ENCODE results near the gene ALDH1B1. TPM values are rescaled to one million over a fixed set of nuclear protein-coding genes. Genes with fewer than 3 reads are reported as not detected.
A peak's percentile ranks its signal among the peaks of the same experiment; 100 is the strongest.

Gene ALDH1B1
- 16.5 and 18.4 TPM in 2 replicates for polyA plus RNA-seq (2012; rRNA removed)
- polyA plus RNA-seq (2012; cell fraction: cytosol; rRNA removed), result 13.5 and 17.5 TPM in 2 replicates
- polyA plus RNA-seq (2012; cell fraction: nucleus; rRNA removed), result 5.5 and 8.1 TPM in 2 replicates

DNA sequence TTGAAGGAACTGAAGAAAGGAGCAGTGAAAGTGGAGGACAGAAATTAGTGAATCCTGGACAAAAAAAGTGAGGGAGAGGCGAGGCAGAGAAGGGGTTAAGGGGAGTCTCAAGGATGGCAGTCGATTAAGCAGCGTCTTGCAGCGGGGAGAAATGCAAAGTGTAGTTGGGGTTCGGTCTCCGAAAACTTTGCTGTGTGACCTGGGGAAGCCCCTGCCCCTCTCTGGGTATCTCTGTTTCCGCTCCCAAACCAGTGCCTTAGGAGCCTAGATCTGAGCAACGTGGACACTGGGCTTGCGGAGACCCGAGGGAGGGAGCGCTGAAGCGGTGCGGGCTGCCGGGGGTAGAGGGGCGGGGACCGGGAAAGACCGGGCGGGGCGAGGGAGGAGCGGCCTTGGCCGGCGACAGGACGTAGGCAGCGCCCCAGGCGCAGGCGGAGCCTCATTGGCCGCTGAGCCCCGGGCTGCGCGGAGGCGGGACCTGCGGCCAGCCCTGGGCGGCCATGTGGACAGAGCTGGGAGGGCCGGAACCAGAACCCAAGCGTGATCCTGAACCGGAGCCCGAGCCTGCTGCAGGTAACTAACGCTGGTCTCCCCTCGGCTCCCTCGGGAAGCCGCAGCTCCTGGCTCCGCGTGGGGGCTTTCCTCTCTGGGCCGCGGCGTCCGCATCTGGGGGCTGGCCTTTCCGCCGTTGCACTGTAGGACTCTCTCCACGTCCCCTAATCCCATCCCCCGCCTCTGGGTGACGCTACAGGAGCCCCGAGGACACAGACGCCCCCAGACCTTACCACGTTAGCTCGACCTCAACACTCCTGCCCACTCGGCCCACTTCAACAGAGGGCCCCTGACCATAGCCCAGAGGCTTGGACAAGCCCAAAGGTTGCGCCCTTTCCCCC lies at the start of gene ALDH1B1:
Gene ALDH1B1 (plus strand): TSS at position 468 of the 893 bp plus-strand sequence. CDS start 3,047 bp downstream, outside the sequence.
- H3K9ac ChIP-seq, result peak within 1 kb of the TSS; percentile 83
- WGBS (ENCODE audit: low lambda C conversion rate), result 7% methylated on average over 15 of the region's 58 CpGs
- no peaks in the 10 kb centered on the region for H3F3A ChIP-seq (replicated peaks; ENCODE audit: insufficient read depth)
- peaks cover 0 to 19% of the 10 kb centered on the region in 2 experiments for H3K36me3 ChIP-seq (replicated peaks in 1 of 2; ENCODE audit: control insufficient read depth in 1 of 2, insufficient read depth in 2 of 2, low read length in 1 of 2)
- peak within 1 kb of the TSS in 1 of 2 experiments; percentile 58; a peak in 3 of 4 replicates for H3K27ac ChIP-seq (ENCODE audit: low read depth in 2 of 2, low read length in 1 of 2)
- peak; percentile 96 for DNase-seq
- H3K27me3 ChIP-seq (ENCODE audit: insufficient read depth), result no peaks in the 10 kb centered on the region
- peak within 1 kb of the TSS; percentile 90 to 92 for H3K4me3 ChIP-seq (ENCODE audit: low read depth in 2 of 2, low read length in 1 of 2)
- ChIA-PET CTCF (interaction anchor here (0.7 to 3.3 kb wide), 14 partner anchors 9 to 479 kb away, joined by 3 to 11 read pairs (median 4); no protein-coding TSS in a partner anchor), POLR2A (interaction anchor here (1.2 to 1.5 kb wide), 2 partner anchors 12 to 31 kb away, joined by 5 to 6 read pairs; no protein-coding TSS in a partner anchor)
- H3K9me2 ChIP-seq, result no peaks in the 10 kb centered on the region
- H3K4me2 ChIP-seq, result peak within 1 kb of the TSS; percentile 97
- peaks cover 0 to 10% of the 10 kb centered on the region in 2 experiments; a peak in 3 of 4 replicates for H3K4me1 ChIP-seq (ENCODE audit: control insufficient read depth in 1 of 2, insufficient read depth in 2 of 2, low read depth in 1 of 2, low read length in 1 of 2)
- no peaks in the 10 kb centered on the region for H3K9me3 ChIP-seq
- H2AFZ ChIP-seq (ENCODE audit: low read depth), result peak within 1 kb of the TSS; percentile 95
- peaks cover 20% of the 10 kb centered on the region; the same call in 1 of the 2 replicates for H3K79me2 ChIP-seq (ENCODE audit: insufficient read depth)
- no peaks in the 10 kb centered on the region for H4K20me1 ChIP-seq (ENCODE audit: insufficient read depth)
- TF ChIP-seq FOXM1 (IDR thresholded peaks at IDR 0.05; ENCODE audit: low read depth) (no peak), MEF2A (IDR thresholded peaks at IDR 0.05; ENCODE audit: borderline replicate concordance, low read depth) (no peak), EZH2phosphoT487 (IDR thresholded peaks at IDR 0.05; ENCODE audit: borderline replicate concordance, low read depth) (no peak), JUND (IDR thresholded peaks at IDR 0.05) (no peak), SIN3A (IDR thresholded peaks at IDR 0.05; ENCODE audit: borderline replicate concordance, low read depth, low read length) (peak; percentile 32; the same call in 1 of the 2 replicates), SMC3 (IDR thresholded peaks at IDR 0.05; ENCODE audit: low read depth, low read length) (no peak), TCF12 (IDR thresholded peaks at IDR 0.05) (no peak), MXI1 (IDR thresholded peaks at IDR 0.05; ENCODE audit: low read depth, low read length) (peak; percentile 96), RCOR1 (IDR thresholded peaks at IDR 0.05; ENCODE audit: low read length) (no peak), RFX5 (IDR thresholded peaks at IDR 0.05; ENCODE audit: low read length) (peak; percentile 52; the same call in 1 of the 2 replicates), FOXJ3 (CRISPR knock-in tag; IDR thresholded peaks at IDR 0.05) (no peak), ELF1 (IDR thresholded peaks at IDR 0.05) (no peak), TEAD4 (IDR thresholded peaks at IDR 0.05; ENCODE audit: borderline replicate concordance, insufficient read depth) (no peak), FOSL2 (IDR thresholded peaks at IDR 0.05; ENCODE audit: borderline replicate concordance, low read depth) (no peak), GATA2 (CRISPR knock-in tag; IDR thresholded peaks at IDR 0.05) (no peak), POLR2AphosphoS5 (IDR thresholded peaks at IDR 0.05; ENCODE audit: low read depth, low read length) (peak; percentile 64; the same call in 1 of the 2 replicates), EP300 (IDR thresholded peaks at IDR 0.05; ENCODE audit: borderline replicate concordance in 1 of 2, low read depth in 1 of 2, low read length in 1 of 2) (no peak), NFIC (IDR thresholded peaks at IDR 0.05; ENCODE audit: borderline replicate concordance) (no peak), NRF1 (IDR thresholded peaks at IDR 0.05; ENCODE audit: low read depth, low read length) (peak; percentile 46; the same call in 1 of the 2 replicates), CHD2 (IDR thresholded peaks at IDR 0.05; ENCODE audit: low read length, partially characterized antibody) (peak; percentile 14)
- TF ChIP-seq, protein P1, sequence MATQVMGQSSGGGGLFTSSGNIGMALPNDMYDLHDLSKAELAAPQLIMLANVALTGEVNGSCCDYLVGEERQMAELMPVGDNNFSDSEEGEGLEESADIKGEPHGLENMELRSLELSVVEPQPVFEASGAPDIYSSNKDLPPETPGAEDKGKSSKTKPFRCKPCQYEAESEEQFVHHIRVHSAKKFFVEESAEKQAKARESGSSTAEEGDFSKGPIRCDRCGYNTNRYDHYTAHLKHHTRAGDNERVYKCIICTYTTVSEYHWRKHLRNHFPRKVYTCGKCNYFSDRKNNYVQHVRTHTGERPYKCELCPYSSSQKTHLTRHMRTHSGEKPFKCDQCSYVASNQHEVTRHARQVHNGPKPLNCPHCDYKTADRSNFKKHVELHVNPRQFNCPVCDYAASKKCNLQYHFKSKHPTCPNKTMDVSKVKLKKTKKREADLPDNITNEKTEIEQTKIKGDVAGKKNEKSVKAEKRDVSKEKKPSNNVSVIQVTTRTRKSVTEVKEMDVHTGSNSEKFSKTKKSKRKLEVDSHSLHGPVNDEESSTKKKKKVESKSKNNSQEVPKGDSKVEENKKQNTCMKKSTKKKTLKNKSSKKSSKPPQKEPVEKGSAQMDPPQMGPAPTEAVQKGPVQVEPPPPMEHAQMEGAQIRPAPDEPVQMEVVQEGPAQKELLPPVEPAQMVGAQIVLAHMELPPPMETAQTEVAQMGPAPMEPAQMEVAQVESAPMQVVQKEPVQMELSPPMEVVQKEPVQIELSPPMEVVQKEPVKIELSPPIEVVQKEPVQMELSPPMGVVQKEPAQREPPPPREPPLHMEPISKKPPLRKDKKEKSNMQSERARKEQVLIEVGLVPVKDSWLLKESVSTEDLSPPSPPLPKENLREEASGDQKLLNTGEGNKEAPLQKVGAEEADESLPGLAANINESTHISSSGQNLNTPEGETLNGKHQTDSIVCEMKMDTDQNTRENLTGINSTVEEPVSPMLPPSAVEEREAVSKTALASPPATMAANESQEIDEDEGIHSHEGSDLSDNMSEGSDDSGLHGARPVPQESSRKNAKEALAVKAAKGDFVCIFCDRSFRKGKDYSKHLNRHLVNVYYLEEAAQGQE (IDR thresholded peaks at IDR 0.05; ENCODE audit: low read depth, low read length), result no peak
- TF ChIP-seq, protein P2, sequence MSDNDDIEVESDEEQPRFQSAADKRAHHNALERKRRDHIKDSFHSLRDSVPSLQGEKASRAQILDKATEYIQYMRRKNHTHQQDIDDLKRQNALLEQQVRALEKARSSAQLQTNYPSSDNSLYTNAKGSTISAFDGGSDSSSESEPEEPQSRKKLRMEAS (IDR thresholded peaks at IDR 0.05; ENCODE audit: low read depth), result peak; percentile 94
- TF ChIP-seq, protein P3, sequence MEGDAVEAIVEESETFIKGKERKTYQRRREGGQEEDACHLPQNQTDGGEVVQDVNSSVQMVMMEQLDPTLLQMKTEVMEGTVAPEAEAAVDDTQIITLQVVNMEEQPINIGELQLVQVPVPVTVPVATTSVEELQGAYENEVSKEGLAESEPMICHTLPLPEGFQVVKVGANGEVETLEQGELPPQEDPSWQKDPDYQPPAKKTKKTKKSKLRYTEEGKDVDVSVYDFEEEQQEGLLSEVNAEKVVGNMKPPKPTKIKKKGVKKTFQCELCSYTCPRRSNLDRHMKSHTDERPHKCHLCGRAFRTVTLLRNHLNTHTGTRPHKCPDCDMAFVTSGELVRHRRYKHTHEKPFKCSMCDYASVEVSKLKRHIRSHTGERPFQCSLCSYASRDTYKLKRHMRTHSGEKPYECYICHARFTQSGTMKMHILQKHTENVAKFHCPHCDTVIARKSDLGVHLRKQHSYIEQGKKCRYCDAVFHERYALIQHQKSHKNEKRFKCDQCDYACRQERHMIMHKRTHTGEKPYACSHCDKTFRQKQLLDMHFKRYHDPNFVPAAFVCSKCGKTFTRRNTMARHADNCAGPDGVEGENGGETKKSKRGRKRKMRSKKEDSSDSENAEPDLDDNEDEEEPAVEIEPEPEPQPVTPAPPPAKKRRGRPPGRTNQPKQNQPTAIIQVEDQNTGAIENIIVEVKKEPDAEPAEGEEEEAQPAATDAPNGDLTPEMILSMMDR (IDR thresholded peaks at IDR 0.05), result peak; percentile 47
- TF ChIP-seq, protein P4, sequence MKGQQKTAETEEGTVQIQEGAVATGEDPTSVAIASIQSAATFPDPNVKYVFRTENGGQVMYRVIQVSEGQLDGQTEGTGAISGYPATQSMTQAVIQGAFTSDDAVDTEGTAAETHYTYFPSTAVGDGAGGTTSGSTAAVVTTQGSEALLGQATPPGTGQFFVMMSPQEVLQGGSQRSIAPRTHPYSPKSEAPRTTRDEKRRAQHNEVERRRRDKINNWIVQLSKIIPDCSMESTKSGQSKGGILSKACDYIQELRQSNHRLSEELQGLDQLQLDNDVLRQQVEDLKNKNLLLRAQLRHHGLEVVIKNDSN (IDR thresholded peaks at IDR 0.05; ENCODE audit: borderline replicate concordance, low read depth), result 0 out of 2 replicates have a peak, but pooled peaks have one; percentile 23
- TF ChIP-seq, protein P5, sequence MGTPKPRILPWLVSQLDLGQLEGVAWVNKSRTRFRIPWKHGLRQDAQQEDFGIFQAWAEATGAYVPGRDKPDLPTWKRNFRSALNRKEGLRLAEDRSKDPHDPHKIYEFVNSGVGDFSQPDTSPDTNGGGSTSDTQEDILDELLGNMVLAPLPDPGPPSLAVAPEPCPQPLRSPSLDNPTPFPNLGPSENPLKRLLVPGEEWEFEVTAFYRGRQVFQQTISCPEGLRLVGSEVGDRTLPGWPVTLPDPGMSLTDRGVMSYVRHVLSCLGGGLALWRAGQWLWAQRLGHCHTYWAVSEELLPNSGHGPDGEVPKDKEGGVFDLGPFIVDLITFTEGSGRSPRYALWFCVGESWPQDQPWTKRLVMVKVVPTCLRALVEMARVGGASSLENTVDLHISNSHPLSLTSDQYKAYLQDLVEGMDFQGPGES (IDR thresholded peaks at IDR 0.05; ENCODE audit: low read depth, low read length), result no peak
